COLO829 (cell line): Measurements from ENCODE around the gene ZNF692.
"Not testable (repeated sequence)": the region's sequence is repeated elsewhere in the genome, so short reads cannot be mapped to it uniquely, and the experiment has no call there.

Source experiments
- DNase-seq: peaks from one replicate; pipeline ENCODE4 v3.0.0; 2012; ENCODE audit warnings: low spot score

ZNF692 gene

GRCh38 chr1:248858891-248859889 lies at the start of gene ZNF692:
TSS of gene ZNF692 (minus strand) at chr1:248859085. CDS start at chr1:248858309, 776 bp downstream.
- DNase-seq: peak; percentile 99

- DNase-seq: no peak
These were observed 48.1 kb upstream of the ZNF692 start for GRCh38 chr1:248906753-248907661.

GRCh38 chr1:248906009-248906752 lies 47.3 kb upstream of the ZNF692 start, which contains the start of gene PGBD2:
TSS of gene PGBD2 (plus strand) at chr1:248906235. CDS start at chr1:248913863, 7,628 bp downstream.
- DNase-seq: peak; percentile 97

GRCh38 chr1:248905662-248906008 lies 46.8 kb upstream of the ZNF692 start:
- no peak for DNase-seq

- DNase-seq: no peak
These were observed 45.7 kb upstream of the ZNF692 start for GRCh38 chr1:248904437-248905216.

GRCh38 chr1:248901578-248901977 lies 42.7 kb upstream of the ZNF692 start:
- no peak for DNase-seq

GRCh38 chr1:248900637-248901036 lies 41.8 kb upstream of the ZNF692 start:
- DNase-seq: no peak

- DNase-seq: no peak
These were observed 38.8 kb upstream of the ZNF692 start for GRCh38 chr1:248897412-248898337.

- no peak for DNase-seq
These were observed 36.0 kb upstream of the ZNF692 start for GRCh38 chr1:248894837-248895236.

- no peak for DNase-seq
These were observed 33.7 kb upstream of the ZNF692 start for GRCh38 chr1:248892590-248892989.

GRCh38 chr1:248891758-248892157 lies 32.9 kb upstream of the ZNF692 start:
- DNase-seq: no peak

- no peak for DNase-seq
These were observed 31.9 kb upstream of the ZNF692 start for GRCh38 chr1:248890549-248891498.

- not testable (repeated sequence) for DNase-seq
These were observed 31.0 kb upstream of the ZNF692 start for GRCh38 chr1:248889914-248890243.

- peak; percentile 44 for DNase-seq
These were observed 27.5 kb upstream of the ZNF692 start for GRCh38 chr1:248886237-248886895.

- DNase-seq: no peak
These were observed 26.8 kb upstream of the ZNF692 start for GRCh38 chr1:248885646-248886045.

GRCh38 chr1:248884632-248885295 lies 25.9 kb upstream of the ZNF692 start:
- DNase-seq: no peak

- not testable (repeated sequence) for DNase-seq
These were observed 23.5 kb upstream of the ZNF692 start for GRCh38 chr1:248882427-248882826.

- no peak for DNase-seq
These were observed 22.4 kb upstream of the ZNF692 start for GRCh38 chr1:248881261-248881660.
